Hepatocyte (in vitro differentiated cells): Measurements from ENCODE around the gene PWWP2B. TPM values are rescaled to one million over a fixed set of nuclear protein-coding genes. Genes with fewer than 3 reads are reported as not detected.
A peak's percentile ranks its signal among the peaks of the same experiment; 100 is the strongest.

Source experiments
- DNase-seq: peaks from one replicate; pipeline ENCODE4 v3.0.0-alpha.2; 2016; ENCODE audit warnings: low spot score
- H2AFZ ChIP-seq: fragments of 200-600 bp; sonication (generic); 2 replicates; pipeline ENCODE4 v1.6.0; 2016; ENCODE audit warnings: antibody characterized with exemption, mild to moderate bottlenecking
- H3K27ac ChIP-seq: fragments of 200-600 bp; sonication (generic); 2 replicates; pipeline ENCODE4 v1.5.1; 2016; ENCODE audit warnings: mild to moderate bottlenecking
- H3K27me3 ChIP-seq: fragments of 200-600 bp; sonication (generic); 2 replicates; pipeline ENCODE4 v1.6.1; 2016
- H3K36me3 ChIP-seq: fragments of 200-600 bp; sonication (generic); replicated peaks from 2 replicates; pipeline ENCODE4 v1.5.1; 2016; ENCODE audit warnings: low read depth; ENCODE audit not compliant: insufficient read depth
- H3K4me1 ChIP-seq: fragments of 200-600 bp; sonication (generic); 2 replicates; pipeline ENCODE4 v1.5.1; 2016; ENCODE audit warnings: mild to moderate bottlenecking, moderate library complexity; ENCODE audit not compliant: insufficient read depth
- H3K4me2 ChIP-seq: fragments of 200-600 bp; sonication (generic); 2 replicates; pipeline ENCODE4 v1.6.0; 2016
- H3K4me3 ChIP-seq: fragments of 200-600 bp; sonication (generic); 2 replicates; pipeline ENCODE4 v1.5.1; 2016; ENCODE audit warnings: mild to moderate bottlenecking
- H3K79me2 ChIP-seq: fragments of 200-600 bp; sonication (generic); 2 replicates; pipeline ENCODE4 v1.6.0; 2017; ENCODE audit warnings: mild to moderate bottlenecking
- H3K9me2 ChIP-seq: fragments of 200-600 bp; sonication (generic); replicated peaks from 2 replicates; pipeline ENCODE4 v1.6.0; 2017; ENCODE audit warnings: mild to moderate bottlenecking; ENCODE audit not compliant: insufficient read depth
- H3K9me3 ChIP-seq: fragments of 200-600 bp; sonication (generic); 2 replicates; pipeline ENCODE4 v1.5.1; 2016; ENCODE audit warnings: low read depth, mild to moderate bottlenecking
- H4K20me1 ChIP-seq: fragments of 200-600 bp; sonication (generic); 2 replicates; pipeline ENCODE4 v1.6.0; 2016; ENCODE audit warnings: mild to moderate bottlenecking; ENCODE audit not compliant: insufficient read depth, poor library complexity, severe bottlenecking
- CTCF ChIP-seq: fragments of 200-600 bp; sonication (generic); IDR thresholded peaks from 2 replicates; pipeline ENCODE4 v1.5.1; 2016; ENCODE audit warnings: antibody characterized with exemption, mild to moderate bottlenecking; ENCODE audit not compliant: poor library complexity
- EZH2 ChIP-seq: fragments of 200-600 bp; sonication (generic); IDR thresholded peaks from 2 replicates; pipeline ENCODE4 v1.6.1; 2016; ENCODE audit warnings: antibody characterized with exemption, mild to moderate bottlenecking, borderline replicate concordance
- EZH2phosphoT487 ChIP-seq: fragments of 200-600 bp; sonication (generic); IDR thresholded peaks from one replicate; pipeline ENCODE4 v1.6.1; 2018; ENCODE audit warnings: antibody characterized with exemption, mild to moderate bottlenecking, low read depth, moderate library complexity; ENCODE audit not compliant: unreplicated experiment, severe bottlenecking
- WGBS: methylation state at CpG from one replicate; pipeline ENCODE4 v1.1.6; 2016; ENCODE audit warnings: low lambda C conversion rate; ENCODE audit errors: missing lambda C conversion rate; 5-methylcytosine and 5-hydroxymethylcytosine counted together
- polyA plus RNA-seq: library from polyadenylated mRNA; unstranded; fragments of >200 nt; fragmentation: Nextera tagmentation; extraction: Ambion mirVana; gene quantifications from 2 replicates; pipeline ENCODE4 v1.2.1, GENCODE V29; 2016
- total RNA-seq: library from RNA; depleted of rRNA; stranded (reverse); fragments of >200 nt; gene quantifications from 2 replicates; pipeline ENCODE4 v1.2.3, GENCODE V29; 2014

Gene PWWP2B
- total and polyA plus RNA-seq, 2 experiments from 2014 or later = 10.7 to 18.0 TPM

- TF ChIP-seq CTCF (no peak), EZH2phosphoT487 (no peak)
- Histone ChIP-seq H3K4me3 (no peak overlapping the region), H3K27me3 (no peaks in the 10 kb centered on the region), H3K4me1 (peaks cover 36% of the 10 kb centered on the region), H4K20me1 (no peaks in the 10 kb centered on the region), H3K9me3 (no peaks in the 10 kb centered on the region), H3K36me3 (no peaks in the 10 kb centered on the region), H3K9me2 (no peaks in the 10 kb centered on the region), H3K79me2 (no peaks in the 10 kb centered on the region), H2AFZ (no peak overlapping the region), H3K4me2 (no peak overlapping the region), H3K27ac (peak overlapping the region; percentile 53)
- 84% methylated on average over 13 of the region's 22 CpGs for WGBS
- DNase-seq = no peak
These were observed 52.2 kb downstream of the PWWP2B start for GRCh38 chr10:132449051-132449810.

GRCh38 chr10:132449811-132450181 lies 52.8 kb downstream of the PWWP2B start:
- no peaks in the 10 kb centered on the region for H3K79me2 ChIP-seq
- WGBS = 91% methylated on average over 7 of the region's 11 CpGs
- no peak overlapping the region for H3K4me3 ChIP-seq
- H3K27me3 ChIP-seq = no peaks in the 10 kb centered on the region
- H2AFZ ChIP-seq = no peak overlapping the region
- TF ChIP-seq EZH2 (no peak), EZH2phosphoT487 (no peak), CTCF (no peak)
- no peak overlapping the region for H3K4me2 ChIP-seq
- no peaks in the 10 kb centered on the region for H4K20me1 ChIP-seq
- H3K9me3 ChIP-seq = no peaks in the 10 kb centered on the region
- DNase-seq = no peak
- peaks cover 35% of the 10 kb centered on the region for H3K4me1 ChIP-seq
- H3K9me2 ChIP-seq = no peaks in the 10 kb centered on the region
- no peaks in the 10 kb centered on the region for H3K36me3 ChIP-seq
- H3K27ac ChIP-seq = no peak overlapping the region

- no peak for TF ChIP-seq EZH2
- no peak for TF ChIP-seq CTCF
- TF ChIP-seq EZH2phosphoT487 = no peak
- Histone ChIP-seq H3K27me3 (no peaks in the 10 kb centered on the region), H3K4me1 (peaks cover 29% of the 10 kb centered on the region), H3K27ac (no peak overlapping the region), H3K9me2 (no peaks in the 10 kb centered on the region), H2AFZ (no peak overlapping the region), H3K9me3 (no peaks in the 10 kb centered on the region), H3K36me3 (no peaks in the 10 kb centered on the region), H3K4me3 (no peak overlapping the region), H4K20me1 (no peaks in the 10 kb centered on the region), H3K4me2 (no peak overlapping the region), H3K79me2 (no peaks in the 10 kb centered on the region)
- WGBS = 83% methylated on average over 8 of the region's 9 CpGs
- no peak for DNase-seq
These were observed 53.4 kb downstream of the PWWP2B start for GRCh38 chr10:132450466-132450824.
